ELF-1 (cell line): ENCODE measurements around the gene RGS7.

Experiments
- DNase-seq: peaks from one replicate; pipeline ENCODE4 v3.0.0-alpha.2; 2016; ENCODE audit warnings: low read depth, low spot score

RGS7 gene

DNA sequence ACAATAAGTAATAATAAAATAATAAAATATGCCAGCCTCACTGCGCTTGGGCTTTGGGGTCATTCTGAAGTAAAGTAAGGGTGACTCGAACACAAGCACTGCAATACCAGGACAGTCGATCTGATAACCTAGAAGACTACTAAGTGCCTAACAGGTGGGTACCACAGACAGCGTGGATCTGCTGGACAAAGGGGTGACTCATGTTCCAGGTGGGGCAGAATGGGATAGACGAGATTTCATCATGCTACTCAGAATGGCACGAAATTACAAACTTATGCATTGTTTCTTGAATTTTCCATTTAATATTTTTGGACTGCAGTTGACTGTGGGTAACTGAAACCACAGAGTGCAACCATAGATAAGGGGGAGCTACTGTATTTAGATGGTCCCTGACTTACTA, 523.9 kb downstream of the RGS7 start:
- DNase-seq = no peak

DNA sequence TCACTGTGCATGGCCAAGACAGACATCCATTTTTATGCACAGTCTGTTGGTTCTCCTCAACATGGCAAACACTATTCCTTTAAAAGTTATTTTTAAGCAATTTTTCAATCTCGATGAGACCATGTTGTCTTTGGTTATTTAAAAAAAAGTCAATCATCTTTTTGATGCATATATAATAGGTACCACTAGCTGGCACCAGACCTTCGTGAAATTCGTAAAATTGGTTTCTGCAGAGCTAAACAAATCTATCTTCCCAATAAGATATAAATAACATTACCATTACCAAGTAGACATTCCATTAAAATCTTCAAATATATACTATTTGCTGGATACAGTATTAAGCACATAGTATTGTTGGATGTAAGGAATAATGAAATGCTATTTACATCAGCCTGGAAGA, 525.1 kb downstream of the RGS7 start:
- no peak for DNase-seq

DNA sequence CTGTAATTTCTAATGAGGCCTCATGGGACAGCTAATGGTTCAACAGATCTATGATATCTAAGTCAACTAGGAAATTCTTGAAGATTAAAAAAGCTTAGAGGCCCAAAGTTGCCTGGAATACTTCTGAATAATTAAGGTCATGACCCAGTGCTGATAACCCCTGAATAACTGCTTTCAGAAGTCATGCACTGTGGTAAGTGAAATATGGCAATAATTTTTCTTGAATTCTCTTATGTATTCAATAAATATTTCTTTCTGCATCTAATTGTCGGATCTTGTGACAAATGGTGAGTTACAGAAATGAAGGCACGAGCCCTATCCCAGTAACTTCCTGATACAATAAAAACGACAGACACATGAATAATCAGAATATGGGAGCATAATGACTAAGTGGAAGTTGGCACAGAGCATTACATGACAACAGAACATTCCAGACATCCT, 525.8 kb downstream of the RGS7 start:
- no peak for DNase-seq

DNA sequence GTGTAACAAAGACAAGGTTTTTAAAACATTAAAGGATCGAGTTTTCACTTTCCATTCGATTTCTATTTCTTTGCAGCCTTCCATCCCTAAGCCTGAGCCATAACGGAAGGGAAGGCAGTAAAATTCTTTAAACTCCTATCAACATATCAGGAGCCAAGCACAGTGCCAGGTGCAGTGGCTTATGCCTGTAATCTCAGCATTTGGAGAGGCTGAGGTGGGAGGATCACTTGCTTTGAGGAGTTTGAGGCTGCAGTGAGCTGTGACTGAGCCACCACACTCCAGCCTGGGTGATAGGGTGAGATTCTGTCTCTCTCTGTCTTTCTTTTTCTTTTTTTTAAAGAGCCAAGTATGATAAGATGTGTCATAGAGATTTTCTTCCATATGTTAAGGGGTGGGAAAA, 527.5 kb downstream of the RGS7 start:
- no peak for DNase-seq

DNA sequence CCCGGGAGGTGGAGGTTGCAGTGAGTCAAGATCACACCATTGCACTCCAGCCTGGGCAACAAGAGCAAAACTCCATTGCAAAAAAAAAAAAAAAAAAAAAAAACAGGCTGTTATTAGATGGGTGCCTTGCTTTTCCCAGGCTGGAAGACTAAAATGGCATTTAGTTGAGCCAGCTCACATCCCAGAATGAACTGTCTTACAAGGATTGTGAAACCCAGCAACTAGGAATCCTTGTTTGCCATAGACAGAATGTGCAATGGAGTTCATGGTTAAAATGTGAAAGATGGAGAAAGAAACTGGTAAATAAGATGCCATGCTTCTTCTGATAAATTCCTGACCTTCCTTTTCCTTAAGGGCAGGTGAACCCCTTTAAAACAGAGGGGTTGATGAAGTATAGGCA, 529.2 kb downstream of the RGS7 start:
- DNase-seq = no peak

DNA sequence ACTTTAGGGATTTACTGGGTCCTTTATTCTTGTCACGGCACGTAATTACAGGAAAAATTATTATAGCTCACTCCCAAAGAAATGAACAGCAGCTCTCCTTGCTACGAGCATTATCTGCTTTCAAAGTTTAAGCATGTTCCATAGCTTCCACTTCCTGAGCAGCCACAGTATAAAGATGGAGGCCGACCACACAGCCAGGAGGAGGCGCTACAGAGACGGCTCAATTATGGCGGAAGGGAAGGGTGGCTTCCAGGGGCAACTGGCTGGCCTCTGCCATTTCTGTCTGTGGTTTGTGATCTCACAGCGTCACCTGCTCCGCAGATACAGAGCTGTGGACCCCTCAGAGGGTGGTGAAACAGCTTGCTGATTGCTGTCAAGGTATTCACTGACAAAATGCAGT, 532.8 kb downstream of the RGS7 start:
- no peak for DNase-seq

DNA sequence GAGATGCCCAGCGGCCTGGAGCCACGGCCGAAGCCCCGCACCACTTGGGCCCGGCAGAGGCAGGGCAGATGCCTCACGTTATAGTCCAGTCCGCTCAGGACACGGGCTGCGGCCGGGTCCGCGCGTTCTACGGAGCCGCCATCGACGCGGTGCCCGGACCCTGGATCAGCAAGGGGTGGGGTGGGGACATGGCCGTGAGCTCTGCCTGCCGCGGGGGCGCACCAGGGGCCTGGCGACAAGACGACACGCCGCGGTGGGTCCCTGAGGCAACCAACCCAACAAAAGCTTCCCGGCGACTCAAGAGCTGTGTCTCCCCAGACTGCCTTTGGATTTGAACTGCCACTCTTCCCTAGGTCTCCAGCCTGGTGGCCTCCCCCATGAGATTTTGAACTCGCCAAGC, 533.6 kb downstream of the RGS7 start:
- DNase-seq = no peak

DNA sequence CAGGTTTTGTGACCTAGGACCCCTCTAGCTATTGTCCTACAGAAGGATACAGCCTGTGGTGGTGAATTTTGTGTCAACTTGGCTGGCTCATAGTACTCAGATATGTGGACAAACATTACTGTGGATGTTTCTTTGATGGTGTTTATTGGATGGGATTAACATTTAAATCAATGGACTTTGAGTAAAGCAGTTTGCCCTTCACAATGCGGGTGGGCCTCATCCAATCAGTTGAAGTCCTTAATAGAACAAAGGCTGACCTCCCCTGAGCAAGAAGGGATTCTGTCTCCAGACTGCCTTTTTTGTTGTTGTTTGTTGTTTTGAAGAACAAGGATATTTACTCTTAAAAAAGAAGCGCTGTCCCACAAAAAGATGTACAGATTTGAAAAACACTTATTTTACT, 535.1 kb downstream of the RGS7 start:
- DNase-seq = no peak

DNA sequence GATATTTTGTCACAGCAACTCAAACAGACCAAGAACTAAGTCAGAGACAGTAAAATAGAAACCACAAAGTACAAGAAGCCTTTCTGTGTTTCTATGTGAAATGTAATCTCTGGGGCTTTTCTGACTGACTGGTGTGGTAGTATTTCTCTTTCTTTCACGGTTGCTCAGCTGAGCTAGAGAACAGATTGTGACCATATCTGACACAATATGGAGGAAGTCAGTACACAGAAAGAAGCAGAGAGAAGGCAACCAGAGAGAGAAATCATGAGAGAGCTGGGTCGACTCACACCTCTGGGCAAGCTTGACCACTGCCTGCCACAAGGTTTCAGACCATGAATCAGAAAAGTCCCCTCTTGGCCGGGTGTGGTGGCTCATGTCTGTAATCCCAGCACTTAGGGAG, 536.2 kb downstream of the RGS7 start:
- DNase-seq = no peak

DNA sequence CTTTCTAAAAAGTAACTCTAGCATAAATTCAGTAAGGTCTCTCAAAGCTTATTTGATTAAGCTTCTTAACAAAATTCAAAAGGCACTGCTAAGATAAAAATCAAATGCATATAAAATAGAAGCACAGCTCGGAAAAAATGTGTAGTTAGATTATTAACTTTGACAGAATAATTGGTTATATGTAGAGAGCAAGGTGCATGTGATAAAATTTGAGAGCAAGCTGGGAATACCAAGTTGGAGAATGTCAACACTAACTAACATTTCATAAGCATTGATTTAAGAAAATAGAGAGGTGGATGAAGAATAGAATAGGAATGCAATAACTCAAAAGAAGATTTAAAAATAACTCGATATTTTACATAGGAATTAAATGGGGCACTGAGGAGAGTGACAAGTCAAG, 540.5 kb downstream of the RGS7 start:
- no peak for DNase-seq

DNA sequence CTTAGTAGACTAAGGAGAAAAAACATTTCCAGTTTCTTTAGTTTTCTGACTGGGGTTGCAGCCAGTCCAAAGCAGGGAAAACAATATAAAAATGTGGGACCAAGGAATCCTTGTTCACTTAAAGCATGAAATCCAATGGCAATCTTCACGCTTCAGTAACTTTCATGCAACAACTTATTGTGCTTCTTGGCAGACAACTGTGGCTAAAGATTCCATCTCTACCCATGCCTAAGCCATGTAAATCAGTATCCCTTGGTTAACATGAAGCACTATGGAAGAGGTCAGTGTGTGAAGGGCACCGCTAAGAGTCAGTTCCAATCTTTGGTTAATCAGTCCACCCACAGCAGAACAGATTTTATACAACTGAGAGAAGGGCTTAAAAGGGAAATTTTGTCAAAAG, 543.3 kb downstream of the RGS7 start:
- no peak for DNase-seq

DNA sequence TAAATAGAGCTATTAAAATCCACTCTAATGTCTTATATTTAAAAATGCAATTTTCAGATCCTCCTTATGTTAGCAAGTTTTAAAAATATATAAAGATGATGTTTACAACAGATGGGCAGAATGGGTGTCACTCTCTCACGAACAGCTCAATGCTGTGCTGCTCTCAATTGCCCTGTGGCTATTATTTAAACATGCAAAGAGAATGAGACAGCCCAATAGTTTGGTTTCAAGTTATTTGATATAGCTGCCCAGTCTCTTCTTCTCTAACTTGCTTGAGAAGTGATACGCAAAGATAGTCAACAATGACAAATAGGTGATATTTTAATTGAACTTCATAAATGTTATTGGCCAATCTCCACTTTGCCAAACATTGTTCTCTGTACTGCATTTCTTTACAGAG, 545.7 kb downstream of the RGS7 start:
- no peak for DNase-seq

DNA sequence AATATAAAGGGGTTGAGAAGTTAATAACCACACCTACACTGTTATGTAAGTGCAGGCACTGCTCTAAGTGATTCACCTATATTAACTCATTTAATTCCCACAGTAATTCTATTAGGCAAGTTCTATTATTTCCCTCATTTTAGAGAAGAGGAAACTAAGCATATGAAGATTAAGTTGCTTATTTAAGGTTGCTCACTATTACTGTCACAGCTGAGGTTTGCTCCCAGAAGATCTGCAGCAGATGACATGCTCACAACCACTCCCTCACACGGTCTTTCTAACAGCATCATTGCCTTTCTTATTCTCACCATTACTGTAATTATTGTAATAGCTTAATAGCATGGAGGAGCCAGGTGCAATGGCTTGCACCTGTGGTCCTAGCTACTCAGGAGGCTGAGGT, 548.6 kb downstream of the RGS7 start:
- no peak for DNase-seq

DNA sequence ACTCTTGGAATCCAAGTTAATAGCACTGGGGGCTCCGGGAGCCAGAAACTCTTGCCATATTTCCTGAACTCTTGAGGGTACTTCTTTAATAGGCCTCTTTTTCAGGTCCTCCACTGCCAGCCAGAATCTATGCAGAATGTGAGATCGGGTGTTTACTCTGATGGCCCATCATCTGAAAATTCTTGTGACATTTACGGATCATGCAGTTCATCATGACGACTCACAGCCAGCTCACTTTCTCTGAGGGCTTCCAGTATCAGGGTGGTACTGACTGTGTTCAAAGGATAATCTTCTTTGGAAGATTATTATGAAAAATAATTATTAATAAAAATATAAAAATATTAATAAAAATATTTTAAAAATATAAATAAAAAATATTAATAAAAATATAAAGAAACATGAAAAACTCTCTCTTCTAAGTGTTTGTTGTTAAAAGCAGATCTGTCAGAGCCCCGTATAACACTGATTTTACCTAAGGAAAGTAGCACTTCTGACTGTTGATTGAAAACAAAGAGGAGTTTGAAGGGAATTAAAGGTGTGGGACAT, 550.7 kb downstream of the RGS7 start:
- DNase-seq = no peak

DNA sequence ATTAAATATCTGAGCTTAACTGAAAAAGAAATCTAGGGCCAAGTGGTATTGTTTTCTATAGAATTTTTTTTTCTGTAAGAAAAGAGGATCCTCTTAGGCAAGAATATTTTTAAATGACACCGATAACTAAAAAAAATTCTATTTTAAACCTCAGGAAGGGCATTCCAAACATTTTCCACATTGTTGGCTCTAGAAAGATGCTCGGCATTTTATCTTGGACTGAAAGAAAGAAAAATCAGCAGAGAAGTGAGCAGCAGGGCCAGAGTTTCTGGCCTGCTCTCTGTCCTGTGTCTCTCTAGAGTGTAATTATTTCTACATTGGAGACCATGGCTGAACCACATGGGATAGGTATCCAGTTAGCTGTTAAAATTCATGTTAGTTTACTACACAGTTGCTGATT, 552.5 kb downstream of the RGS7 start:
- DNase-seq = no peak

DNA sequence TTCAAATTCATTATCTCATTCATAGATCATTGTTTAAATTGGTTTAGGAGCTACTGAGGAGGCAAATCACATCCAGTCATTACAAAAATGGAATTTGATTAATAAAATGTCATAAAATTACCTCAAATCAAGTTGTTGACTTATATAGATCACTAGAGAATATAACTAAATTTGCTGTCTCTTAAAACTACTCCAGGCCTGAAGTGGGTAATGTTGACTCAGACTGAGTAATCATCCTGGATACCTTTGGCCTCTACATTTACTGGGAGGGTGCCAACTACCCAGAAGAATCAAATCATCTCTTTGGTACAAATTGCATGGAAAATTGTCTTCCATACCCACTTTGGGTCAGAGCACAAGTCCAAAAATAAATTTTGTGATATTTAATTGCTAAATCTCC, 553.9 kb downstream of the RGS7 start:
- no peak for DNase-seq

DNA sequence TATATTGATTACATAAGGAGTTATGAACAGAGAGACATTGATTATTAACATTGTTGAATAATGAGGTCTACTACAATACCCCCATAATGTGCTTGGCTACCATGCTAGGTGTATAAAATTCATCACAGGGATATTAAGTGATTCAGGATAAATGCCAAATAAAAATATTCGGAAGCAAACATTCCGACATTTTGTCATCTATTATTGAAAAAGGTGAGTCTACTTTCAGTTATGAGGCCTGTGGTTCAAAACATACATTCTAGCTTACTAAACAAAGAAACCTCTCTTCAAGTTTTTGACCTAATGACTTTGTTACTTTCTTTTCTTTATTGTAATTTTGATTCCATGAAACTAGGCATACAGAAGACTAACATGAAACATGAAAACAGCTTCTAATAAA, 554.7 kb downstream of the RGS7 start:
- DNase-seq = no peak

DNA sequence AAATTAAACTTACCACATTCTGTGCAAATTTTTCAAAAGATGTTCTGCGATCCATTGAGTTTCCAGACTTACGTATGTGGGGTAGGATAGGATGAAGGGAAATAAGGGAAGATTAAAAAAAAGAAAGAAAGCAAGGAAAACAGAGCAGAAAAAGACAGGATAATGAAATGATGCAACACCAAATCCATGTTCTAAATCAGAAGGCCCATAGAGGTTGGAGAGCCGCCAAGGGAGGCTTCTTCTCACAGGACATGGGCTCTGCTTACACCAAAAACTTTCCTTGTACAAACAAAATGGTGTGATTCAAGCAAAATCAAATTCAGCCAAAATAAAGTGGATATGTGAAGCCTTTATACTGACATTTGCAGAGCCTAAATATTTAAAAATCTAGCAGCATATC, 555.6 kb downstream of the RGS7 start:
- no peak for DNase-seq

DNA sequence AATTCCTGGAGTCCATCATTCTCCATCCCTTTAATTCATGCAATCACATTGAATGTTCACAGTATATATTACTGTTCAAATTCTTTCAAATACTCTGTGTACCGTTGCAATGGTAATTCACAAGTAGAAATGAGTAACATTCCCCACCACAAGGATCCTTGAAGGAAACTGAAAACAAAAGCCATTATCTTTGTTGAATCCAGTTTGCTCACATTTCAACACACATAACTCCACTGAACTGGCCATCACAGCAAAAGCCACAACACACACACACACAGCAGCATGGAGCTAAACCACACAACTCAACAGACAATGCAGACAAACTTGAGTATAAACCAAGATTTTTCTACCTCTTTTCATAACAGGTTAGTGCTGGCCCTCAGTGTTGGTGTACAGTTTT, 556.7 kb downstream of the RGS7 start:
- no peak for DNase-seq

DNA sequence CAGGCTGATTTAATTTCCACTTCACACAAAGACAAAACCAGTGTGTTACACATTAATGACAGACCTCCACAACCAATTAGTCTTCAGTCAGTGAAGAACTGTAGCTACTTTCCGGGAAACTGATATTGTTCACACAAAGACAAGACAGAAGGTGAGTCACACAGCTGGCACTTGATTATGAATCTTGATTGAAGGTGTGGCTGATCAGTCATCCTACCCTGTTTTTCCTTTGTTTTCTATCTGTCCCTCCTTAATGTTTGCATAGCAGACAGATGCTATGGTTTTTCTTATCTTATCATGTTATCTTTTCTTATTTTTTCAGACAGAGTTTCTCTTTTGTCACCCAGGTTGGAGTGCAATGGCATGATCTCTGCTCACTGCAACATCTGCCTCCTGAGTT, 560.0 kb downstream of the RGS7 start:
- no peak for DNase-seq

DNA sequence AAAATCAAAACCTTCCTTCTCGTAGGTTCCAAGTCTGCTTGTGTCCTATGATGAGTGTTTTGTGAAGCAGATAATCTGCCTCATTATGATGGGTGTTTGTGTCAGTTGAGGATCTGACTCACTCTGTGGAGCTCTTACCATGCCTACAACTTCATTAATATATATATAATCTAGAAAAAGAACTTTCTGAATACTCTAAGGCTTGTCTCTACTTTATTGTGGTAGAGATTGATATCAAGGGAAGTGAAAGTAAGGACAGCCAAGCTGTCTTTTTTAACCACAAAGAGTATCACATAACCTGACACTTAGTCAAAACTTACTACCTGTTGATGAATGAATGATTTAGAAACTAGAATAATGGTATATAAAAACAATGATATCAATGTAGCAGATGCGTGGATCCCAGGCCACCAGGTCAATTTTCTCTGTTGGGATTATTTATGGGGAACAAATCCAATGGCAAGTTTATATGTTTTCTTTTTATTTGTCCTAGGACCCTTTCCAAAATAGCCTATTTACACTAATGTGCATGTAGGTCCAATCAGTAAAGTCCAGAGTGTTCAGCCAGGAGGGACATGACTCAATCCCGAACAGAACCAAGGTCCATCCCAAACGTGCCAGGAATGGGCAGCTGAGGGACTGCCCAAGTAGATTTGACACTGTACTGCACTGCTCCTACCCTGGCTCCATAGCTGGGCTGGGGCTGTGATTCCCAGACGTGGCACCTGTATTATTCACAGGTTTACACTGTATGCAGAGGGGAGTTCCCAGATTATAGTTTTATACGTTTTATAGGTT, 562.8 kb downstream of the RGS7 start:
- no peak for DNase-seq

DNA sequence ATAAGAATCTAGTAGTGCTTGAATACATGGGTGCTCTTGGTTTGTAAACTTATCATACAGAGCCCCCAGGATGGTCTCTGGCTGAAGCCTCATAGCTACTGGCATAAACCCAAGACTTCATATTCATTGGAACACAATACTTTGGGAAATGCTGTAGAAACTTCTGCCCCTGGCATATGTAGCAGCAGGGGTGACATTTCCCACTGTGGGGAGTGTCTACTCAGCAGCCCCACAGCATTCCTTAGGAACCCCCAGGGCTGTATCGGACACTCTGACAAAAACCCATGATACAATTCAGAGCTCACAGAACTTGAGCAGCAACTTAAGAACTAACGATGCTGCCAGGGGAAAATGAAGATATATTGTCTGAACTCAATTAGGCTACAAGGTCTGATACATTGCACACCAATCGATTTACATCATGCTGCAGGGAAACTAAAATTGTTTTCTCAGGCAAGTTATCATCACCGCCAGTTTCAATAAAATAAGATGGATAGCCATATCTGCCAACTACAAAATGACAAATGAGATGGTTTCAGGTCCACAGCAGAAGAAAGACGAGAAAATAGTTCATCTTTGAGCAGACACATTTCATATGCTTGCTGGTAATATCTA, 564.0 kb downstream of the RGS7 start:
- no peak for DNase-seq

DNA sequence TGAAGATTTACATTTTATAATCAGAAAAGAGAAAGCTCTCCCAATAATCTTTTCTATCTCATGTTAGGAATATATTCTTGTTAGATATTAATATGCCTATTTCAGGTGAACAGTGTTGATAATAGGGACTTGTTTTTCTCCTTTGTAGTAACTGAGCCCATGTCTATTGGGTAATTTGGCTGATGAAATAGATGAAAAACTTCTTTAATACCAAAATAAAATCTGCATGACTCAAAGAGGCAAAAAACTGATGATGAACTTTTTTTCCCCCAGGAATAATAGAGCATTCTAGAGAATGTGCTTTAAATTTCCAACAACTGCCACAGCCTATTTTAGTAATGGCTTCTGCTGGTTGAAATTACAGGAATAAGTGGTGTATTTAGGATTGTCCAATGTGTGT, 566.1 kb downstream of the RGS7 start:
- no peak for DNase-seq
